Measurements from ENCODE around the gene GUSB.

Gene GUSB

GRCh38 chr7:65915921-65916657 is 65.9 kb downstream of the GUSB start:
- H3K27ac ChIP-seq (ENCODE audit: insufficient read depth in 1 of 2, low read depth in 1 of 2, low read length in 2 of 2, poor library complexity in 1 of 2, severe bottlenecking in 2 of 2), result no peak overlapping the region
- no peaks in the 10 kb centered on the region for H3K27me3 ChIP-seq (replicated peaks in 2 of 5; ENCODE audit: control insufficient read depth in 4 of 5, insufficient read depth in 5 of 5, low read length in 4 of 5)
- ChIA-PET POLR2A (interaction anchor here (0.6 kb wide), 1 partner anchor 199 kb away, joined by 5 read pairs; the partner anchor contains the start of gene CRCP), CTCF (no interaction called here)
- no peak overlapping the region for H3K4me3 ChIP-seq (ENCODE audit: control insufficient read depth in 1 of 7, extremely low read depth in 1 of 7, insufficient read depth in 4 of 7, low read depth in 2 of 7, low read length in 6 of 7)
- no peaks in the 10 kb centered on the region for H3K4me1 ChIP-seq (ENCODE audit: control extremely low read depth in 1 of 4, control insufficient read depth in 4 of 4, insufficient read depth in 4 of 4, low read length in 3 of 4)
- H3K36me3 ChIP-seq (ENCODE audit: control insufficient read depth in 4 of 4, insufficient read depth in 4 of 4, low read length in 3 of 4), result peaks cover 2 to 15% (median 3%) of the 10 kb centered on the region in 4 experiments
- WGBS (ENCODE audit: insufficient coverage), result 96% methylated on average over 3 of the region's 8 CpGs
- H3K9me3 ChIP-seq (ENCODE audit: control extremely low read depth in 1 of 5, control insufficient read depth in 4 of 5, insufficient read depth in 2 of 5, low read depth in 1 of 5, low read length in 4 of 5), result no peaks in the 10 kb centered on the region
- no peak for DNase-seq

DNA sequence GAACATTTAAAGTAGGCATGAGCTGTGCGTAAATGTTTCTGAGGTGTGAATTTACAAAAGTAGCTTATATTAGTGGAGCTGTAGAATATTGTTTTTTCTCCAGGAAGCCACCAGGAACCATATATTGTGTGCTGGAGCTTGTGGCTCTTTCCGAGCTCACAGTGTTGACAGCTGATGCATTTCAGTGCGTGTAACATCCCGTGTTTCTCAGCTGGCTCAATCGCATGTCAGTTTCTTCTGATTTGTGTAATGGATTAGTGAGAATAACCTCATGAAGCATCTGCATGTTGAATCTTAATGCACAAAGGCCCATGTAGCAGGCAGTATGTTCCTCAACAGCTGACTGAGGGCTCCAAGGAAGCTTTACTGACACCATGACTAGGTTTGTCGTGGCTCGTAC is 69.8 kb downstream of the GUSB start:
- WGBS (ENCODE audit: insufficient coverage), result 100% methylated on average over 5 of the region's 7 CpGs
- CTCF ChIA-PET, result no interaction called here

More for the DNA sequence above, 69.8 kb downstream of the GUSB start:
- Histone ChIP-seq H3K27ac (ENCODE audit: insufficient read depth in 1 of 2, low read depth in 1 of 2, low read length in 2 of 2, poor library complexity in 1 of 2, severe bottlenecking in 2 of 2) (no peak overlapping the region), H3K27me3 (replicated peaks in 2 of 5; ENCODE audit: control insufficient read depth in 4 of 5, insufficient read depth in 5 of 5, low read length in 4 of 5) (no peaks in the 10 kb centered on the region), H3K4me1 (ENCODE audit: control extremely low read depth in 1 of 4, control insufficient read depth in 4 of 4, insufficient read depth in 4 of 4, low read length in 3 of 4) (no peaks in the 10 kb centered on the region), H3K36me3 (ENCODE audit: control insufficient read depth in 4 of 4, insufficient read depth in 4 of 4, low read length in 3 of 4) (peaks cover 0 to 4% (median 2%) of the 10 kb centered on the region in 4 experiments), H3K9me3 (ENCODE audit: control extremely low read depth in 1 of 5, control insufficient read depth in 4 of 5, insufficient read depth in 2 of 5, low read depth in 1 of 5, low read length in 4 of 5) (no peaks in the 10 kb centered on the region), H3K4me3 (ENCODE audit: control insufficient read depth in 1 of 7, extremely low read depth in 1 of 7, insufficient read depth in 4 of 7, low read depth in 2 of 7, low read length in 6 of 7) (no peak overlapping the region)
- POLR2A ChIA-PET, result no interaction called here
- no peak for DNase-seq

All from common myeloid progenitor, CD34-positive (primary cell).